ENCODE results near the gene RNF151.
"Not testable (repeated sequence)": the region's sequence is repeated elsewhere in the genome, so short reads cannot be mapped to it uniquely, and the experiment has no call there.

Gene RNF151

GRCh38 chr16:1939833-1940232 is 26.8 kb upstream of the RNF151 start:
- DNase-seq: not testable (repeated sequence)

- DNase-seq: no peak
Measured at GRCh38 chr16:1940273-1941161, 26.1 kb upstream of the RNF151 start.

- DNase-seq: no peak
Measured at GRCh38 chr16:1941162-1942046, 25.3 kb upstream of the RNF151 start.

- peak; percentile 55 for DNase-seq
Measured at GRCh38 chr16:1942047-1942809, 24.4 kb upstream of the RNF151 start.

GRCh38 chr16:1942810-1943726 is 23.6 kb upstream of the RNF151 start, which contains the start of gene MSRB1:
Gene MSRB1, minus strand, starts transcription at chr16:1943199. Its CDS starts 43 bp downstream, at chr16:1943156.
- peak; percentile 99 for DNase-seq

GRCh38 chr16:1944612-1945199 is 21.9 kb upstream of the RNF151 start:
- no peak for DNase-seq

GRCh38 chr16:1945559-1946391 is 20.9 kb upstream of the RNF151 start:
- no peak for DNase-seq

- DNase-seq: no peak
Measured at GRCh38 chr16:1946495-1947368, 19.9 kb upstream of the RNF151 start.

GRCh38 chr16:1947369-1947670 is 19.3 kb upstream of the RNF151 start:
- DNase-seq: no peak

GRCh38 chr16:1949507-1949906 is 17.1 kb upstream of the RNF151 start:
- no peak for DNase-seq

- no peak for DNase-seq
Measured at GRCh38 chr16:1950047-1950446, 16.6 kb upstream of the RNF151 start.

- no peak for DNase-seq
Measured at GRCh38 chr16:1950559-1950958, 16.1 kb upstream of the RNF151 start.

GRCh38 chr16:1953734-1954133 is 12.9 kb upstream of the RNF151 start:
- no peak for DNase-seq

- not testable (repeated sequence) for DNase-seq
Measured at GRCh38 chr16:1957434-1958142, 9.1 kb upstream of the RNF151 start.

GRCh38 chr16:1958143-1958491 is 8.5 kb upstream of the RNF151 start:
- DNase-seq: not testable (repeated sequence)

- no peak for DNase-seq
Measured at GRCh38 chr16:1958715-1959268, 7.9 kb upstream of the RNF151 start.

- DNase-seq: peak; percentile 88
Measured at GRCh38 chr16:1959269-1960039, 7.2 kb upstream of the RNF151 start, which contains the start of gene NDUFB10. Gene NDUFB10, plus strand, starts transcription at chr16:1959538. Its CDS starts 87 bp downstream, at chr16:1959625.
